Activated CD4-positive, alpha-beta T cell treated with anti-CD3 and anti-CD28 coated beads, Interleukin-2, amount 50 U/mL, for 48 hours (primary cell): ENCODE results near the gene CD44.
"Not testable (repeated sequence)": the region's sequence is repeated elsewhere in the genome, so short reads cannot be mapped to it uniquely, and the experiment has no call there.

Experiments
- DNase-seq, 2 experiments: peaks; one replicate each; pipeline ENCODE4 v3.0.0-alpha.2; 2020

The CD44 gene

DNA sequence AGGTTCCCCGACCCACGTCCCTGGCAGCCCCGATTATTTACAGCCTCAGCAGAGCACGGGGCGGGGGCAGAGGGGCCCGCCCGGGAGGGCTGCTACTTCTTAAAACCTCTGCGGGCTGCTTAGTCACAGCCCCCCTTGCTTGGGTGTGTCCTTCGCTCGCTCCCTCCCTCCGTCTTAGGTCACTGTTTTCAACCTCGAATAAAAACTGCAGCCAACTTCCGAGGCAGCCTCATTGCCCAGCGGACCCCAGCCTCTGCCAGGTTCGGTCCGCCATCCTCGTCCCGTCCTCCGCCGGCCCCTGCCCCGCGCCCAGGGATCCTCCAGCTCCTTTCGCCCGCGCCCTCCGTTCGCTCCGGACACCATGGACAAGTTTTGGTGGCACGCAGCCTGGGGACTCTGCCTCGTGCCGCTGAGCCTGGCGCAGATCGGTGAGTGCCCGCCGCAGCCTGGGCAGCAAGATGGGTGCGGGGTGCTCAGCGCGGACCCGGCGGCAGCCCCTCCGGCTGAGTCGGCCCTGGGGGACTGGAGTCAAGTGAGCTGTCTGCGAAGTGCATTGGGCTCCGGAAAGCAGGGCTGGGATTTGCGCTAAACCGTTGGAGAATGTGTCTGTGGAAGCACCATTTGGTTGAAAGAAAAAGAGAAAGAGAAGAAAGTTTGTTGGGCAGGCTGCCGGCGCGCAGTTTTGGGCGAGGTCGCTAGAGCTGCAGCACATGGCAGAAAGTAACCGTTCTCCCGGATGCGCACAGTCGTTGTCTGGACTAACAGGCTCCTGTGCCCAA is at the start of gene CD44:
Gene CD44 (plus strand): TSS at position 229 of the 779 bp plus-strand sequence. CDS start 133 bp downstream, at position 362.
- peak; percentile 70 to 78 for DNase-seq

DNA sequence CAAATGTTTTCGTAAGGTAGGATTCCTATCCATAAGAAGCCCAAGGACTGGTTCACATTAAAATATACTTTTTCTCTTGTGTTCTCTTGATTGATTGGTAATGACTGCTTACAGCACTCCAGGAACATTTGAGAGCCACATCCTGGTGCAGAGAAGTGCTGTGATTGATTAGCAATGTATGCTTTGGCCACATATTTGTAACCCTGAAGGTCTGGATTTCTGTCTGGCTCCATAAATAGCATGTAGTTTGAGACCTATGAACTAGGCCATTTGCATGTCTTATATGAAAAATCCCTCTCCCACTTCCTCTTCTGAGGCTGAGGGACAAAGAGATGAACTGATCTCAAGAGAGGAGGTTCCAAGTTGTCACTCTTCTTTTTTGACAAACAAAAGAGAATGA is 49.3 kb upstream of the CD44 start:
- no peak for DNase-seq

DNA sequence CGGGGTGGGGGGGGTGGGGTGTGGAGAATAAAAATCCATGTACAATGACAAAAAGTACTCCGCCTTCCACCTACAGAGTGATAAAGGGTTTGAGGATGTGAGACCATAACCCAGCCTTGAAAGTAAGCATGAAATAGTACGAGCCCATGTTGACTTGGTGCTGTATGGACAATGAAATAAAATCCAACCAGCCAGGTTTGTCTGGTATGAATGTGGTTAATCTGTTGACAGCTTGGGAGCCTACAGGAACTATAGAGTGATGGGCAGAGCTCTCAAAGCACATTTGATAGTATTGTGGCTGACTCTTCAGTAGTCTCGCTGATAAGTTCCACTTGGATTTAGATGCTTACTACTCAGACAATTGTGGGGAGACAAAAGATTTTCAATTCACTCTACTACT is 48.8 kb upstream of the CD44 start:
- no peak for DNase-seq

DNA sequence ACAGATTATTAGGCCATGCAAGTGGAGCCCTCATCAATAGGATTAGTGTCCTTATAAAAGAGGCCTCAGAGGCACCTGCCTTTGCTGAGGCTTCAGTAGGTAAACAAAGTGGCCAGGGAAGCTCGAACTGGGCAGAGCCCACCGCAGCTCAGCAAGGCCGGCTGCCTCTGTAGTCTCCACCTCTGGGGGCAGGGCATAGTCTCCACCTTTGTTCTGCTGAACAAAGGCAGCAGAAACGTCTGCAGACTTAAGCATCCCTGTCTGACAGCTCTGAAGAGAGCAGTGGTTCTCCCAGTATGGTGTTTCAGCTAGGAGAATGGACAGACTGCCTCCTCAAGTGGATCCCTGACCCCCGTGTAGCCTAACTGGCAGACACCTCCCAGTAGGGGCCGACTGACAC is 48.0 kb upstream of the CD44 start:
- not testable (repeated sequence) for DNase-seq

DNA sequence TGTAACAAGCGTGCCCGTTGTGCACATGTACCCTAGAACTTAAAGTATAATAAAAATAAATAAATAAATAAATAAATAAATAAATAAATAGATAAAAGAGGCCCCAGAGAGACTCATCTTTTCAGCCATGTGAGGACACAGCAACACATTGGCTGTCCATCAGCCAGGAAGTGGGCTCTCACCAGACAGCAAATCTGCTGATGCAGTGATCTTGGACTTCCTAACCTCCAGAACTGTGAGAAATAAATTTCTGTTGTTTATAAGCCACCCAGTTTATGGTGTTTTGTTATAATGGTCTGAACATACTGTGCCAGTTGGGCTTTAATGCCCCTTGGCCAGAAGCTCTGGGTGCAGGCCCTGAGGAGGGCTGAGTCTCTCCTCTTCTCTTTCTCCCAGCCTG is 42.2 kb upstream of the CD44 start:
- no peak for DNase-seq

DNA sequence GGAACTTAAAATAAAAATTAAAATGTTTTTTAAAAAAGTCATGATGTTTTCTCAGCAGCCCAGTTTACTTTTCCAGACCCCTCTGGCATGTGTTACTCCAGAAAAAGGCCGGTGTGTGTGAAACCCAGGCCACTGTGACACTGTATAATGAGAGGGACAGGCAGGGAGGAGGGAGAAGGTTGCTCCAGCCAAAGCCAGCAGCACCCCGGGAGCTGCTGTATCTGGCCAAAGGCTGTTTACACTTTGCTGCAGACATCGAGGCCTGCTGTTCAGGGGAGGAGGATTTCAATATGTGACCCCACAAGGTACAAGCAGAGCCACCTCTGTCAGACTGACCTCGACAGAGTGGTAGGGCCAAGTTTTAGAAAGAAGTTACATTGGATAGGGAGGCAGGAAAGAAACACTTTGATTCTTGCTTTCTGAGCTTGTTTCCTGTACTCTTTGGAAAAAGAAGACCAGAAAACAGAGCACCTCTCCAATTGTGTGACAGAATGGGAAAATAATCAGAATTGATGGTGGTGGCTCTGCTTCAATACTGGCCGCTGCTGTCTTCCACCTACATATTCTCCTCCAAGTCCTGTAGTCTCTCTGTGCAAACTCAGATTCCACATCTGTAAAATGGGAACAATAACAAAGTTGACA is 41.0 kb upstream of the CD44 start:
- DNase-seq, result no peak

DNA sequence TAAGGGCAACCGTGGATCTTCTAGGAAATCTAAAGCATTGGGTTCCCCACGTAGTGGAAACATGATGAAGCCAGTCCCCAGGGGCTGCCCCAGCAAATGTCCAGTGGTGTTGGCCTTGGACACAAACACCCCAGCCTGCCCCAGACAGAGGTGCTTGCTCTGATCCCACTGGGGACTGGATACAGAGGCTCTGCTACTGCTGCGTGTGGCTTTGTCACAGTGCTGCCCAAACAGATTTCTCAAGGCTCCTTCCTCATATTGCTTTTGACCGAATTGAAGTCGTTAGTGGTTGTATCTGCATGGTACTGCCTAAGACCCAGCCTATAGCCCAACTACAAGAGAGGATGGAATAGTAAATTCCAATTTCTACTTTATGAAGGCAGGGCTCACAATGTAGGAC is 40.1 kb upstream of the CD44 start:
- DNase-seq, result no peak

DNA sequence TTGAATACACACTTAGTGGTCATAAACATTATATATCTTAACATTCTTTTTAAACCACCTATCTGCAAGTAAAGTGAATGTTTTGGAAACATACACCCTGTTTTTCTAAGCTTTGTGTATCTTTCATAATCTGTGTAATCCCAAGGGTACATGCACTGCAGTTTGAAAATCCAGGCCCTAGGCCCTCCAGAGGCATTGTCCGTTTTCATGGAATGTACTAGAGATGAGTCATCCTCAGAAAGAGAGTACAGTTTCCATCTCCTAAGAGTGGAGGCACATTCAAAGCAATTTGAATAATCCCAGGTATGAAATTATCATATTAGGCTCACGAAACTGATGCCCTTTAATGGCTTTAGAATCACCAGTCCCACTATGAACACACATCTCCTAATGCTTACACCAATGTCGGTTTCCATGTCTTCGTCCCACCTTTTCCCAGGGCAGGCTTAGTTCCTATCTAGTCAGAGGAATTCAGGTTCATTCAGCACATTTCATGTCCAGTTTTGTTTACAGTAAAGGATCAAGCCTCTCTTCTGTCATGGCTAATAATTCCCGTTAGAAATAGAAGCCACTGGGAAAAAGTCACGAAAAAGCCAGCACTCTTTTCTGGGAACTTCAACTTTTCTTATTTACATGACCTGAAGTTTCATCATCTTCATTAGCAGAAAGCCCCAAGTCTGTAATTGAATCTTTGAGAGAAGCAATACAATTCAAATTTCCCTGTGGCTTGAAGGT is 39.5 kb upstream of the CD44 start:
- DNase-seq, result no peak

DNA sequence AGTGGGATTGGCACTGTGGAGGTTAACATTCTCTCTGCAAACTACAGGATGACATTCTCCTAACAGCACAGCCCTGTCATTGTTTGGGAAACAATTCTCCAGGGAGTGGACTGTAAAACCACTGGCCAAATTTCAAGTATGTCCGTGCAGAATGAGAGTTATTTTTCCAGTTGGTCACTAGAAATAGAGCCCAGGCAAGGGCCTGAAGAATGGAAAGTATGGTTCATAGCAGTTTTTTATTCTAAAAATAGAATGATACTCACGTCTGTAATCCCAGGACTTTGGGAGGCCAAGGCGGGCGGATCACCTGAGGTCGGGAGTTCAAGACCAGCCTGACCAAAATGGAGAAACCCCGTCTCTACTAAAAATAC is 39.0 kb upstream of the CD44 start:
- no peak for DNase-seq

DNA sequence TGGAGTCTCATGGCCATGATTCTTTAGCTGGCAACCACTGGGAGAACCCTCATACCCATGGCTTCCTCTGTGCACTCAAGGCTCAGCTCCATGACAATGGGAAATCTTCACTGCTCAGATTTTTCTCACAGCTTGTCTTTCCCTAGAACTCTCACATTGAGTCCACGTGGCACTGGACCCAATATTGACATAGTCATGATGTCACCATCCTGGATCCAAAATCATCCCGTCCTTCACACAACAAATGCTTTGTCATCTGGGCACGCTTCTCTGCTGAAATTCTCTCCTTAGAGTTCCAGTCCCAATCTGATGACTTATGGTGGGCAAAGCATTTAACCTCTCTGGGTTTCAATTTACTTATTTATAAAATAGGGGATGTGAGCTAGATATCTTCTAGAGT is 37.7 kb upstream of the CD44 start:
- no peak for DNase-seq

DNA sequence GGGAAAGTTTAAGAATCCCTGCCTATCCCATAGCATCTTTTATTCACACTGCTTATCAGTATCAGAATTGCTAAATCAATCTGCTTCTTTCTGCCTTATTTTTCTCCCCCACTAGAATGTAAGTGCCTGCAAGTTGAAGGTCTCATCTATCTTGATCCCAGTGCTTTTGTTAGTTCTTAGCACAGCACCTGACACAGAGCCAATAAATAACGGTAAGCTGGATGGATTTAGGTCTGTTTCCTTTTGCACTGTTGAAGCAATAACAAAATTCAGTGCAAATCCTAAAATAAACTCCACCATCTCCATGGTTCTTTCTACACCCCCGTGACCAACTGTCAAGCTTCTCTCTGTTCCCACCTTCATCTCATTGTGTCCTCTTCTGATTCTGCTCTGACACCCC is 36.7 kb upstream of the CD44 start:
- DNase-seq, result no peak

DNA sequence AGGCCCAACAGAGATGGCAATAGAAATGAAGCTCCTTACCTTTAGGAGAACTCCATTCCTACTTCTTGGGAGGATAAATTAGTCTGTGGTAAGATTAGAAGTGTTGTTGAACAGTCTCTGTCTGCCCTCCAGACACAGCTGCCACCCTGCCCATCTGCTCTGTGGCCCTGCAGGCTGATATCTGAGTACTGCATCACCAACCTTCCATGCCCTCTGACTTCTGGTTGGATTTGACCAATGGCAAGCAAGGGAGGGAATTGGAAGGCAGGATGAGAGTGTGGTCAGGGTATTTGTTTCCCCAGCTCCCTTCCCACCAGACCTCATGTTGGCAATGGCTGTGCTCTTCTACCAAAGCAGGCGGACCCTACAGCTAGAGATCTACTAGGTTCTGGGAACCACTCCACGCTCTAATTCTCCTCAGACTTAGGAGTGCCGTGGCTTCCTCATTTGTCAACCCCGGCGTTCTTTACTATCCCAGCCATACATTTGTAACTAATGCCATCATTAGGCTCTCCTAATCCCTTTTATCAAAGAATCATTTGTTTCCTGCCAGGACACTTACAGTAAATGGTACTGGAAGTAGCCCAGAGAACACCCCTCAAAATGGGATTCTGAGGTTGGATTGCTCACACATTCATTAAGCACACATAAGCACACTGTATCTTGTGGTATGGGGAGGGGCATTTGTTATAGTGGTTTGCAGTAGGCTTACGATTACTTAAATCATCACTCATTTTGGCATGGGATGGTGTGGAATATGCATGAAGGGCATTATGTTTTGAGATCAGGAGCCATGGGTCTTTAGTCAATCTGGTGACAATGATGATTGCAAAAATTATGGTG is 35.4 kb upstream of the CD44 start:
- DNase-seq, result no peak

DNA sequence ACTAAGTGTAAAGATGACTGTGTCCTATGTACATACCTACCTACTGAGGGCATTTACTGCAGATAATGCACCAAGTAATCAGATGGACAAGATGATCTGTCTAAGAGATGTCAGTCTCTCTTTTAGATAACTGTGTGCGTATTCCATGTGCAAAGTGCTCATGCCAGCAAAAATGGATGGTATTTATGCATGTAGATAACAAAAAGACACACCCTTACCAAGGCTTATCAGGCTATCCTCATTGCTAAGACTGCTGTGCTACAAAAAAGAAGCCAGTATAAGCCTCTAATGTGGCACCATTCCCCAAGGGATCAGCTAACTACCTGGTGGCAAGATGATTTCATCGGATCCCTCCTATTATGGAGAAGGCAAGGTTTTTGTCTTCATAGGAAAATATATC is 34.3 kb upstream of the CD44 start:
- no peak for DNase-seq

DNA sequence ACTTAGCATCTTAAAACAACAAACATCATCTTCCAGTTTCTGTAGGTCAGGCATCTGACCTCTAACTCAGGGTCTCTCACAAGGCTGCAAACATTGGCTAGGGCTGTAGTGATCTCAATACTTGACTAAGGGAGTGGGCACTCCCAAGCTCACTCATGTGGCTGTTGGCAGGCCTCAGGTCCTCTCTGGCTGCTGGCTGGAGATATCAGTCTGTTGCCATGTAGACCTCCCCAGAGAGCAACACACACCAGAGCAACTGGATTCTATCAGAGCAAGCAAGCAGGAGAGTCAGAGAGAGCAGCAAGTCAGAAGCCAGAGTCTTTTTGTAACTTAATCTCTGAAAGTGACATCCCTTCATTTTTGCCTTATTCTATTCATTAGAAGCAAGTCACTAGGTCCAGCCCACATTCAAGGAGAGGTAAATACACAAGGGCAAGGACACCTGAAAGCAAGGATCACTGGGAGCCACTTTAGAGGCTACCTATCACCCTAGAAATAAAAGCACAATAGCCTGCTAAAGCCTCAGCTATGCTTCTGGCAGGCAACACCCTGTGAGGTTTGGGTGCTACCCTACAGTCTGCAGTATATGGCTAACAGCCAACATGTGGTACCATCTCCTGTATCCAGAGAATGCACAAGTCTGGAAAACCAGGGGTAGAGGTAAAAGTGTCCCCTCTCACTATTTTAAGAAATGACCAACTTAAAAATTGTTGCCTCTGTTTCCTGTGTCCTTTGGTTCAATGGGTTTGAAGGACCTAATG is 33.5 kb upstream of the CD44 start:
- DNase-seq, result no peak

DNA sequence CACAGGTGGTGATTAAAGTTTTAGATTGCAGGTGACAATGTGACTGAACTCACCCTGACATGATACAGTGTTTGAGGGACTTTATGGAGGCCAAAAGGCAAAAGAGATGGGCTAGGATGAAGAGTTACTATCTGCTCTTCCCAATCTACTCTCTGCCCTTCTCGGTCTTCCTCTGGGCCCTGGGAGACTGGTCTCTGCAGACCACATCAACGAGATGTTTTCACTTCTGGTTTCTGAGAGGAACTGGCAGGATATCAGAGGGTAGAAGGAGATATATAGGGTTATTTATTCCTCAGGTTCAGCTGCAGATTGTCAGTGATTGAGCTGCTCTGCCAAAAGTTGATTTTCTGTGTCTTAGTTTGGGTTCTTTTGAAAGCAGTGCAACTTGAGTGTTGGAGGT is 32.4 kb upstream of the CD44 start:
- DNase-seq, result no peak

DNA sequence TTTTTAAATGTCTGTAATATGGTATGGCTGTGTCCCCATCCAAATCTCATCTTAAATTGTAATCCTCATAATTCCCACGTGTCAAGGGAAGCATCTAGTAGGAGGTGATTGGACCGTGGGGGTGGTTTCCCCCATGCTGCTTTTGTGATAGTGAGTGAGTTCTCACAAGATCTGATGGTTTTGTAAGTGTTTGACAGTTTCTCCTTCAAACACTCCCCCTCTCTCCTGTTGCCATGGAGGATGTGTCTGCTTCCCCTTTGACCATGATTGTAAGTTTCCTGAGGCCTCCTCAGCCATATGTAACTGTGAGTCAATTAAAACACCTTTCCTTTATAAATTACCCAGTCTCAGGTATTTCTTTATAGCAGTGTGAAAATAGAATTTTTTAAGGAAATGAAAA is 31.1 kb upstream of the CD44 start:
- no peak for DNase-seq

DNA sequence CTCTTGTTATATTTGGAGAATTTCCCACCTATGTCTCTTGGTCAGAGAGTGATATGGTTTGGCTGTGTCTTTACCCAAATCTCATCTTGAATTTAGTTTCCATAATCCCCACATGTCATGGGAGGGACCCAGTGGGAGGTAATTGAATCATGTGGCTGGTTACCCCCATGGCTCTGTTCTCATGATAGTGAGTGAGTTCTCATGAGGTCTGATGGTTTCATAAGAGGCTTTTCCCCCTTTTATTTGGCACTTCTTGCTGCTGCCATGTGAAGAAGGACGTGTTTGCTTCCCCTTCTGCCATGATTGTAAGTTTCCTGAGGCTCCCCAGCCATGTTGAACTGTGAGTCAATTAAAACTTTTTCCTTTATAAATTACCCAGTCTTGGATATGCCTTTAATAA is 30.6 kb upstream of the CD44 start:
- DNase-seq, result not testable (repeated sequence)

DNA sequence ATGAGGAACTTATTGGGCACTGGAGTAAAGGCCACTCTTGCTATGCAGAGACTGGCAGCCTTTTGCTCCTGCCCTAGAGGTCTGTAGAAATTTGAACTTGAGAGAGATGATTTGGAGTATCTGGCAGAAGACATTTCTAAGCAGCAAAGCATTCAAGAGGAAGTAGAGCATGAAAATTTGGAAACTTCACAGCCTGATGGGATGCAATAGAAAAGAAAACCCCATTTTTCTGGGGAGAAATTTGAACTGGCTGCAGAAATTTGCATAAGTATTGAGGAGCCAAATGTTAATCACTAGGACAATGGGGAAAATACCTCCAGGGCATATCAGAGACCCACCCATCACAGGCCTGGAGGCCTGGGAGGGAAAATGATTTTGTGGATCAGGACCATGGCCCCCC is 29.9 kb upstream of the CD44 start:
- DNase-seq, result no peak

DNA sequence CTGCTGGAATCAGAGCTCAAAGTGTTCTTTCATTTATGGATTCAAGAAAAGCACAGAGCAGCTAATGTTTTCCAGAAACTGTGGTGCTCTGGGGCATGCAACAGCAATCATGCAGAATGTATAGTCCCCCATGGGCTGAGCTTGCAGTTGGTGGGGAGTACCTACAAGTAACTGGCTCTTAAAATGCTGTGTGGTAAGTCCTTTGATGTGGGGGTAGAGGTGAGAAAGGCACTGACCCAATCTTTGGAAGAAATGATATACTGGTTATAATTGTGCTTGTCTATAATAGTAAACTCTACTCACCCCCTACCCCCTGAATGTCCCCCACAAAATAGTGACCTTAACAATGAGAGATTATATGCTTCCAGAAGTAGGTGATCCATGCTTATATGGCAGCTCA is 29.1 kb upstream of the CD44 start:
- DNase-seq, result no peak

DNA sequence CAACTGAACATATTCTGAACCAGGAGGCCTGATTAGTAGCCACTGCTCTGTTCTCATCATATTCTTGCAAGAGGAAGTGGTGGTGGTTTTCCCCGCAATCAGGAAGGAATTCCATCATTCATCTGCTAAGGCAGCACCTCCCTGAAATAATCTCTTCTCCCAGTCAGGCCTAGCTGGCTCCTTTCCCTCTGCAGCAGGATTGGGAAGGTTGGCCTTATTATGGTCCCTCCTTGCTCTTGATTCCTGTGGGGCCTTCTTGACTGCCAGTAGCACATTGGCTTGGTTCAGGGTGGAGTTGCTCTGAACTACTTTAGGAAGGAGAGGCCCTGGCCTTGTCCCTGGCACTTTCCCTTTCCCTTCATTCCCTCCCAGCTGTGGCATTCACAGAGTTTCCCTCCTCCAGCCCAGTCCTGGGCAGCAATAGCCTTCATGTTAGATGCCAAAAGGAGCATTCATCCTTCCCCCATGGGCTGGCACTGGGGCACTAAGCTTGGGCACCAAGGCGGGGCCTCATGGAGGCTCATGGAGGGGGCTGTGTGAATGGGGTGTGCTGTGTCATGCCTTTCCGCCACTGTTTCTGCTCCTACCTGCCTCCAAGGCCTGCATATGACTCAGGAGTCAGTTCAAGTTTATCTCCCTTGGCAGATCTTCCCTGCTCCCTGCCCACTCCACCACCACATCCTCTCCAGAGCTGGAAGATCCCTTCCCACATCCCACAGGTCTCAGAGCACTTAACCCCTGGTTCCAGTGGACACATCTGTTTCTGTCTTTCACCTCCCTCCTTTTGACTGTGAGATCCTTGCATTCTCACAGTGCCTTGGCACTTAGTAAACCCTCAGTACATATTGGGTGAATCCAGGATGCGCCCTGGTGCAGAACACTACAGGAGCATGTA is 27.6 kb upstream of the CD44 start:
- no peak for DNase-seq
